Measurements from ENCODE around the gene SOCS1. TPM values are rescaled to one million over a fixed set of nuclear protein-coding genes. Genes with fewer than 3 reads are reported as not detected.

SOCS1 gene
- total RNA-seq, 1 experiment from 2014 or later, result 1.4 TPM

DNA sequence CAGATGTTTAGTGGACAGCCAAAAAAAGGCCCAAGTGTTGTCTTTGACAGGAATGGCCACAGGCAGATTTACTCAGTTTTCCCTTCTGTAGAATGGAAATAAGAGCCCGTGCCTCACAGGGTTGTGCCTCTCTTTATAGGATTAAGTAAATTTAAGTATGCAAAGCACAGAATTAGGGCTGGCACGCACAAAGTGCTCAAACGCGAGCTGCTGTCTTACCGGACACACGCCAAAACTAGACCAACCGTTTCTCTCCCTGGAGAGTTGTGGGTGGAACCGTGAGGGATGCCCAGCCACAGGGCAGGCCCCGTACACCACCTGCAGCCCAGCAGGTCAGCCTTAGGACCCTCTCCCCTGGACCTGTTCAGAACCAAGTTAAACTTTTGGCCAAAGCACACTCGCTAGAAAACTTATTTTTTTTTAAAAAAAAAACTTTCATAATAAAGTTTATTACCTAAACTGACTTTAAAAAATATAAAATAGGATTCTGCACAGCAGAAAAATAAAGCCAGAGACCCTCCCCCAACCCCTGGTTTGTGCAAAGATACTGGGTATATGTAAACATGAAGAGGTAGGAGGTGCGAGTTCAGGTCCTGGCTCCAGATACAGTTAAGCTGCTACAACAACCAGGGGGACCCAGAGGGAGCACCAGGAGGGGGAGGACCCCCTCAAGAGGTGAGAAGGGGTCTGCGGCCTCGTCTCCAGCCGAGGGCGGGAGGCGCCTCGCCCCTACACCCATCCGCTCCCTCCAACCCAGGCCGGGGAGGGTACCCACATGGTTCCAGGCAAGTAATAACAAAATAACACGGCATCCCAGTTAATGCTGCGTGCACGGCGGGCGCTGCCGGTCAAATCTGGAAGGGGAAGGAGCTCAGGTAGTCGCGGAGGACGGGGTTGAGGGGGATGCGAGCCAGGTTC, 1.8 kb downstream of the SOCS1 start:
- H3K9me3 Mint-ChIP-seq (ENCODE audit: unreplicated experiment), result no peaks in the 10 kb centered on the region
- H3K4me3 Mint-ChIP-seq (ENCODE audit: unreplicated experiment), result peak overlapping the region; percentile 97
- no peak overlapping the region for H3K27ac Mint-ChIP-seq (ENCODE audit: low read depth, unreplicated experiment)

DNA sequence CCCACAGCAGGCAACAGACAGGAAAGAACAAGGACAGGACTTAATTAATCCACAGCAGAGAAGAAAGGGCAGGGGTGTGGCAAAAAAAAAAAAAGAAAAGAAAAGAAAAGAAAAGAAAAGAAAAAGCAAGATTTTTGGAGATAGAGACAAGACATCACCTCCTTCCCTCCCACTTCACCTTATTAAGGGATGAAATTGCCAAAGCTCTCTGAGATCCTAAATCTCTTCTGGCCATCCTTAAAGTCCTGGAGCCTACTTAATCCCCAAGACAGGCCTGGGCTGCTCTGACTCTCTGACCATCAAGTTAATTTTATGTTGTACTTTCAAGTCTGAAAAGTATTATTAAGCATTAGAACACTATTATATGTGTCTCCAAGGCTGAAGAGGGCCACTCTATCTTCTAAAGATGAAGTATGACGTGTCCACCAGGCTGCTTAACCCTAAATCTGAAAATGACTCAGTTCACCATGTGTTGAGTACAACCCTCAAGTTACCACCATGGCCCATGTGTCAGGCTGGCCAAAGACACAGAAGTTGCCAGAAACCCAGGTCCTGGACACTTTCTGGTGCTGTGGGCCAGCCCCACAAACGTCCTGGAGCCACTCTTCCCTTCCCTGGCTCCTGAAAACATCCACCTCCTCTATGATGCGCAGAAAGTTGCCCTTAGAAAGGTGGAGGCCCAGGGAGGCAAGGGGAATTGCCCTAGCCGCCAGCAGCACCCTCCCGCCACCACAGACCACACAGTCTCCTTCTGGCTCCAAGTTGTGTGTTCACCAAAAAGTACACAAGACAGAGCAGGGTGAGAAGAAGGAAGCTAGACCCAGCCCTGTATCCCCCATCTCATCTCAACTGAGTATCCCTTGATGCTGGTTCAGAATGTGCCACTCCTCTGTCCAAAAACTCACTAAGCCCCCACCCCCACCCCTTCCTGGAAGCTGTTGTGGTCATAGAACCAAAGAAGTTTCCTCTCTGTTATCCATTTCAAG, 2.7 kb downstream of the SOCS1 start:
- peaks cover 16% of the 10 kb centered on the region for H3K36me3 Mint-ChIP-seq (ENCODE audit: insufficient read depth, unreplicated experiment)
- TF ChIP-seq, protein P1, sequence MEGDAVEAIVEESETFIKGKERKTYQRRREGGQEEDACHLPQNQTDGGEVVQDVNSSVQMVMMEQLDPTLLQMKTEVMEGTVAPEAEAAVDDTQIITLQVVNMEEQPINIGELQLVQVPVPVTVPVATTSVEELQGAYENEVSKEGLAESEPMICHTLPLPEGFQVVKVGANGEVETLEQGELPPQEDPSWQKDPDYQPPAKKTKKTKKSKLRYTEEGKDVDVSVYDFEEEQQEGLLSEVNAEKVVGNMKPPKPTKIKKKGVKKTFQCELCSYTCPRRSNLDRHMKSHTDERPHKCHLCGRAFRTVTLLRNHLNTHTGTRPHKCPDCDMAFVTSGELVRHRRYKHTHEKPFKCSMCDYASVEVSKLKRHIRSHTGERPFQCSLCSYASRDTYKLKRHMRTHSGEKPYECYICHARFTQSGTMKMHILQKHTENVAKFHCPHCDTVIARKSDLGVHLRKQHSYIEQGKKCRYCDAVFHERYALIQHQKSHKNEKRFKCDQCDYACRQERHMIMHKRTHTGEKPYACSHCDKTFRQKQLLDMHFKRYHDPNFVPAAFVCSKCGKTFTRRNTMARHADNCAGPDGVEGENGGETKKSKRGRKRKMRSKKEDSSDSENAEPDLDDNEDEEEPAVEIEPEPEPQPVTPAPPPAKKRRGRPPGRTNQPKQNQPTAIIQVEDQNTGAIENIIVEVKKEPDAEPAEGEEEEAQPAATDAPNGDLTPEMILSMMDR (IDR thresholded peaks at IDR 0.05; ENCODE audit: unreplicated experiment), result no peak
- intact Hi-C loops (cut with micrococcal nuclease), result loop anchor here (10.0 kb wide), 1 partner anchor 119 kb away; no protein-coding TSS in a partner anchor
- BruUV-seq (replicated peaks), result no TSS peak
- H3K4me3 Mint-ChIP-seq (ENCODE audit: unreplicated experiment), result peak overlapping the region; percentile 25
- no peaks in the 10 kb centered on the region for H3K9me3 Mint-ChIP-seq (ENCODE audit: unreplicated experiment)
- ChIA-PET CTCF (interaction anchor here (0.6 to 11.0 kb wide), 11 partner anchors 22 to 738 kb away, joined by 3 to 342 read pairs (median 3); no protein-coding TSS in a partner anchor), POLR2A (interaction anchor here (0.7 kb wide), 1 partner anchor 102 kb away, joined by 3 read pairs; no protein-coding TSS in a partner anchor)
- H3K4me1 Mint-ChIP-seq (ENCODE audit: insufficient read depth, unreplicated experiment), result peaks cover 8% of the 10 kb centered on the region
- no peaks in the 10 kb centered on the region for H3K27me3 Mint-ChIP-seq (ENCODE audit: insufficient read depth, unreplicated experiment)
- no peak for DNase-seq (ENCODE audit: unreplicated experiment)
- H3K27ac Mint-ChIP-seq (ENCODE audit: low read depth, unreplicated experiment), result peak overlapping the region; percentile 3

More for the DNA sequence above, 1.8 kb downstream of the SOCS1 start:
- Mint-ChIP-seq H3K36me3 (ENCODE audit: insufficient read depth, unreplicated experiment) (peaks cover 16% of the 10 kb centered on the region), H3K4me1 (ENCODE audit: insufficient read depth, unreplicated experiment) (peaks cover 8% of the 10 kb centered on the region), H3K27me3 (ENCODE audit: insufficient read depth, unreplicated experiment) (no peaks in the 10 kb centered on the region)
- TF ChIP-seq, protein P1 (IDR thresholded peaks at IDR 0.05; ENCODE audit: unreplicated experiment), result no peak
- BruUV-seq (replicated peaks), result TSS peak; percentile 42
- intact Hi-C loops (cut with micrococcal nuclease), result loop anchor here (10.0 kb wide), 1 partner anchor 119 kb away; no protein-coding TSS in a partner anchor
- DNase-seq (ENCODE audit: unreplicated experiment), result no peak
- ChIA-PET CTCF (interaction anchor here (0.6 to 11.0 kb wide), 19 partner anchors 21 to 739 kb away, joined by 3 to 342 read pairs (median 4); no protein-coding TSS in a partner anchor), POLR2A (interaction anchor here (0.7 to 1.1 kb wide), 2 partner anchors 103 to 274 kb away, joined by 3 read pairs; no protein-coding TSS in a partner anchor)

DNA sequence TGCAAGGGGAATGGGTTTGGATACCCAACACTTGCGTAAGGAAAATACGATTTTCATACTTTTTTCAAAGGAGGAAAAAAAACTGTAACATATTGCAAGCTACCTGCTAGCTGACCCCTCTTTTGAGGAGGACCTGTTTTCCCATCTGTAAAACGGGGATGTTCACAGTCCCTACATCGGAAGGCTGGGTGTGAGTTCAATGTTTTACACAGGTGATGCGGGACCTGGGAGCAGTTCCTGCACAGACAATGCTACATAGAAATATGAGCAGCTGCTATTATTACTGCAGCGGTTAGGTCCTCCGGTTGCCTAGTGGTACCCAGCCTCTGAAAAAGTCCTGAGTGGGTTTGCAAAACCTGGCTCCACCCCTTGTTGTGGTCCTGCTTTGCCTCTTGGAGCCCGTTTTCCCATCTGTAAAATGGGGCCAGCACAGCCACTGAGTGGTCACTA, 3.5 kb downstream of the SOCS1 start:
- Mint-ChIP-seq H3K36me3 (ENCODE audit: insufficient read depth, unreplicated experiment) (peaks cover 16% of the 10 kb centered on the region), H3K27me3 (ENCODE audit: insufficient read depth, unreplicated experiment) (no peaks in the 10 kb centered on the region), H3K27ac (ENCODE audit: low read depth, unreplicated experiment) (no peak overlapping the region), H3K4me3 (ENCODE audit: unreplicated experiment) (no peak overlapping the region), H3K4me1 (ENCODE audit: insufficient read depth, unreplicated experiment) (peaks cover 8% of the 10 kb centered on the region), H3K9me3 (ENCODE audit: unreplicated experiment) (no peaks in the 10 kb centered on the region)
- intact Hi-C loops (cut with micrococcal nuclease), result loop anchor here (10.0 kb wide), 1 partner anchor 118 kb away; no protein-coding TSS in a partner anchor
- no TSS peak for BruUV-seq (replicated peaks)
- TF ChIP-seq, protein P1 (IDR thresholded peaks at IDR 0.05; ENCODE audit: unreplicated experiment), result no peak
- DNase-seq (ENCODE audit: unreplicated experiment), result no peak
- ChIA-PET POLR2A (no interaction called here), CTCF (interaction anchor here (0.6 to 0.9 kb wide), 4 partner anchors 270 to 287 kb away, joined by 3 to 4 read pairs (median 3); no protein-coding TSS in a partner anchor)

Measured in MCF 10A (cell line).